Karpas-422 (cell line): ENCODE measurements around the gene RUNX1. TPM values are rescaled to one million over a fixed set of nuclear protein-coding genes. Genes with fewer than 3 reads are reported as not detected.

ENCODE experiments used
- DNase-seq: peaks from one replicate; pipeline ENCODE4 v3.0.0-alpha.2; 2015
- H2AFZ ChIP-seq: fragments of 200-600 bp; sonication (generic); 2 replicates; pipeline ENCODE4 v1.6.1; 2014; ENCODE audit warnings: antibody characterized with exemption, low read length, mixed read lengths
- H3K27ac ChIP-seq: fragments of 200-600 bp; sonication (generic); 2 replicates; pipeline ENCODE4 v1.5.1; 2014; ENCODE audit warnings: mild to moderate bottlenecking, low read length, moderate library complexity
- H3K27me3 ChIP-seq: fragments of 200-600 bp; sonication (generic); 2 replicates; pipeline ENCODE4 v1.6.1; 2014; ENCODE audit warnings: low read length, mixed read lengths
- H3K36me3 ChIP-seq: fragments of 200-600 bp; sonication (generic); 2 replicates; pipeline ENCODE4 v1.6.1; 2014; ENCODE audit warnings: low read length, mixed read lengths; ENCODE audit not compliant: insufficient read depth
- H3K4me1 ChIP-seq: fragments of 200-600 bp; sonication (generic); 2 replicates; pipeline ENCODE4 v1.6.1; 2014; ENCODE audit warnings: mild to moderate bottlenecking, low read length, mixed read lengths
- H3K4me2 ChIP-seq: fragments of 200-600 bp; sonication (generic); 2 replicates; pipeline ENCODE4 v1.6.1; 2014; ENCODE audit warnings: low read length, low read depth, mild to moderate bottlenecking; ENCODE audit not compliant: poor library complexity, severe bottlenecking
- H3K4me3 ChIP-seq: fragments of 200-600 bp; sonication (generic); 2 replicates; pipeline ENCODE4 v1.5.1; 2014; ENCODE audit warnings: mild to moderate bottlenecking, antibody characterized with exemption, low read length, mixed read lengths
- H3K79me2 ChIP-seq: fragments of 200-600 bp; sonication (generic); 2 replicates; pipeline ENCODE4 v1.6.1; 2014; ENCODE audit warnings: mild to moderate bottlenecking, low read length, mixed read lengths
- H3K9ac ChIP-seq: fragments of 200-600 bp; sonication (generic); 2 replicates; pipeline ENCODE4 v1.6.0; 2014; ENCODE audit warnings: low read length
- H3K9me2 ChIP-seq: fragments of 200-600 bp; sonication (generic), shearing (Covaris generic); replicated peaks from 2 replicates; pipeline ENCODE4 v1.6.0; 2014; ENCODE audit warnings: mild to moderate bottlenecking, low read length, moderate library complexity; ENCODE audit not compliant: insufficient read depth
- H3K9me3 ChIP-seq: fragments of 300-700, 200-600 bp; sonication (generic); 2 replicates; pipeline ENCODE4 v1.6.1; 2014; ENCODE audit warnings: low read length, mixed read lengths
- H4K20me1 ChIP-seq: fragments of 200-600 bp; sonication (generic); 2 replicates; pipeline ENCODE4 v1.6.1; 2014; ENCODE audit warnings: mild to moderate bottlenecking, antibody characterized with exemption, low read length, low read depth; ENCODE audit not compliant: insufficient read depth
- total RNA-seq: library from RNA; depleted of rRNA; stranded (reverse); fragments of >200 nt; shearing (Covaris generic); gene quantifications from 2 replicates; pipeline ENCODE4 v1.2.3, GENCODE V29; 2014; ENCODE audit warnings: low replicate concordance

The RUNX1 gene
- total RNA-seq, 1 experiment from 2014 or later, result 20.5 TPM

GRCh38 chr21:34871026-34871908 lies 177.8 kb downstream of the RUNX1 start:
- Histone ChIP-seq H2AFZ (no peak overlapping the region), H4K20me1 (no peaks in the 10 kb centered on the region), H3K4me1 (peaks cover 47% of the 10 kb centered on the region), H3K36me3 (no peaks in the 10 kb centered on the region), H3K9me3 (no peaks in the 10 kb centered on the region), H3K4me2 (no peak overlapping the region), H3K27ac (no peak overlapping the region), H3K79me2 (peaks cover 28% of the 10 kb centered on the region), H3K27me3 (no peaks in the 10 kb centered on the region), H3K4me3 (no peak overlapping the region), H3K9ac (no peak overlapping the region), H3K9me2 (no peaks in the 10 kb centered on the region)
- no peak for DNase-seq

DNA sequence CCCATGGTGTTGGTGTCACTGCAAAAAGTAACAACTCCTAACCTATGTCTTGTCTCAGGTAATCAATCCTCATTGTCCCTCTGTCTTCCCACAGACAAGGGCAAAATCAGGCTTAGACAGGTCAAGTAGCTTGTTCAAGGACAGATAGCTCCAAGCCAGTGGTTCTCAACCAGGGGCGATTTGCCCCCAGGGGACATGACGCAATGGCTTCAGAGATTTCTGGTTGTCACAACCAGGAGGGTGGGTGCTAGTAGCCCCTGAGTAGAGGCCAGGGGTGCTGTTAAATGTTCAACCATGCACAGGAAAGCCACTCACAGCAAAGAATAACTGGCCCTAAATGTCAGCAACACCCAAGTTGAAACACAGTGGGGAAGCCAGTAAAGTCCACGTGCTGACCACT lies 178.9 kb downstream of the RUNX1 start:
- Histone ChIP-seq H2AFZ (no peak overlapping the region), H3K4me3 (no peak overlapping the region), H3K36me3 (no peaks in the 10 kb centered on the region), H3K9ac (no peak overlapping the region), H3K79me2 (peaks cover 33% of the 10 kb centered on the region), H3K4me2 (no peak overlapping the region), H3K27me3 (no peaks in the 10 kb centered on the region), H3K9me3 (no peaks in the 10 kb centered on the region), H3K9me2 (no peaks in the 10 kb centered on the region), H3K27ac (no peak overlapping the region), H4K20me1 (no peaks in the 10 kb centered on the region), H3K4me1 (peaks cover 47% of the 10 kb centered on the region)
- no peak for DNase-seq

DNA sequence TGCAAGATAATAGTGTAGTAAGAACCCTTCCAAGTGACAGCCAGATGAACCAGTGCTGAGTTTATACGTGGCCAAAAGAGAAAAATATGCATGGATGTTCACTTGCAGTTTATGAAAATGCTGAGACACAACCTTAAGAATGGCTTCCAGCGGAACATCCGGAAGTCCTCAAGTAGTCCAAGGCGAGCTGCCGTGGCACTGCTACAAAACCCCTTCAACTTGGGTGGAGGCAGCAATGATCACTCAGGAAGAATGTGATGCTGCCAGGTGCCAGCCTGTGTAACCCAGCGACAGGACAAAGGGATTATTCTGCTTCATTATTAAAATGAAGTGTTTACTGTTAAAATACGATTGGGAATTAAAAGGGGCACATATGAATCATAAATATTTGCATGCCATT lies 179.6 kb downstream of the RUNX1 start:
- Histone ChIP-seq H2AFZ (no peak overlapping the region), H3K27ac (no peak overlapping the region), H3K9me3 (no peaks in the 10 kb centered on the region), H3K4me3 (no peak overlapping the region), H3K79me2 (peaks cover 29% of the 10 kb centered on the region), H3K36me3 (no peaks in the 10 kb centered on the region), H3K4me2 (no peak overlapping the region), H3K4me1 (peaks cover 44% of the 10 kb centered on the region), H4K20me1 (no peaks in the 10 kb centered on the region), H3K9ac (no peak overlapping the region), H3K9me2 (no peaks in the 10 kb centered on the region), H3K27me3 (no peaks in the 10 kb centered on the region)
- DNase-seq, result no peak

DNA sequence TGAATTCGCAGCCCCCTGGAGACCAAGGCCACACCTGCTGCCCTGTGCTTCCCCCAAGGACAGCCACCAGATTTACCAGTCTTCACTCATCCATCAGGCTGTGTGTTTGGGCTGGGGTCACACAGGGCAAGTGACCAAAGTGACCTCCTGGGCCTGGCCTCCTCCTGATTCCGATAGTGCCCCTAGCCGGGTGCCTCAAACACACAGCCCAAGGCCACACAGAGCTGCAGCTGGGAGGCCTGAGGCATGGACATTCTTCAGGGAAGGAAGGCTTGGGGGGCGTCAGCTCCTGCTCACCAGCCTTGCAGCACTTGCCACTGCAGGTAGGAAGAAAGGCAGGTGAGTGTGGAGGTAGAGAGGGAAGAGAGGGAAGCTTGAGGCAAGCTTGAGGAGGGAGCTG lies 181.3 kb downstream of the RUNX1 start:
- Histone ChIP-seq H3K36me3 (no peaks in the 10 kb centered on the region), H3K79me2 (peaks cover 16% of the 10 kb centered on the region), H3K9ac (no peak overlapping the region), H3K4me2 (no peak overlapping the region), H2AFZ (no peak overlapping the region), H3K9me3 (no peaks in the 10 kb centered on the region), H3K27me3 (no peaks in the 10 kb centered on the region), H3K4me1 (peaks cover 43% of the 10 kb centered on the region), H4K20me1 (no peaks in the 10 kb centered on the region), H3K27ac (peak overlapping the region; percentile 81; the same call in 1 of the 2 replicates), H3K4me3 (no peak overlapping the region), H3K9me2 (no peaks in the 10 kb centered on the region)
- no peak for DNase-seq

GRCh38 chr21:34865400-34866241 lies 183.5 kb downstream of the RUNX1 start:
- Histone ChIP-seq H3K4me1 (peaks cover 62% of the 10 kb centered on the region), H3K27ac (peak overlapping the region; percentile 81), H3K9me3 (no peaks in the 10 kb centered on the region), H3K4me2 (peak overlapping the region; percentile 57), H3K9me2 (no peaks in the 10 kb centered on the region), H2AFZ (no peak overlapping the region), H3K9ac (peak overlapping the region; percentile 42), H3K4me3 (peak overlapping the region; percentile 36; the same call in 1 of the 2 replicates), H3K79me2 (peaks cover 12% of the 10 kb centered on the region), H3K36me3 (no peaks in the 10 kb centered on the region), H4K20me1 (no peaks in the 10 kb centered on the region), H3K27me3 (no peaks in the 10 kb centered on the region)
- DNase-seq, result peak; percentile 80

GRCh38 chr21:34864370-34865149 lies 184.5 kb downstream of the RUNX1 start:
- Histone ChIP-seq H3K27me3 (no peaks in the 10 kb centered on the region), H2AFZ (no peak overlapping the region), H3K36me3 (no peaks in the 10 kb centered on the region), H3K27ac (no peak overlapping the region; the same call in 1 of the 2 replicates), H3K9me2 (no peaks in the 10 kb centered on the region), H3K79me2 (peaks cover 12% of the 10 kb centered on the region), H4K20me1 (no peaks in the 10 kb centered on the region), H3K4me1 (peaks cover 66% of the 10 kb centered on the region), H3K9ac (no peak overlapping the region), H3K4me2 (no peak overlapping the region), H3K9me3 (no peaks in the 10 kb centered on the region), H3K4me3 (no peak overlapping the region)
- no peak for DNase-seq

DNA sequence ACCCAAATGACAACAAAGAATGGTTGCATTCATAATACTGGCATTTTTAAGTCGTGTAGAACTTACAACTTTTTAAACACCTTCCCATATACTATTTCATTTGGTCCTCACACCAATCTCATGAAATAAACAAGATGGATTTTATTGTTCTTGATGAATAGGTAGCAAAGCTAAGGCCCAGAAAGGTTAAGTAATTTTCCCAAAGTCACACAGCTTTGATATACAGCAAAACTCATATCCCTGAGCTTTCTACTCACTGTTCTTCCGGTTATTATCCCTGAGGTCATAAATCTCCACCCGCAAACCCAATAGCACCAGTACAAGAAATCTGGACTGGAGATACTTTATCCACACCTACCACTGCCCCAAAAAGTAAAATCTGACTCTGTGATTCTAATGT lies 186.2 kb downstream of the RUNX1 start:
- Histone ChIP-seq H3K79me2 (peaks cover 9% of the 10 kb centered on the region), H3K27ac (no peak overlapping the region), H3K27me3 (no peaks in the 10 kb centered on the region), H3K9ac (no peak overlapping the region), H3K9me3 (no peaks in the 10 kb centered on the region), H3K4me2 (no peak overlapping the region), H2AFZ (no peak overlapping the region), H3K36me3 (no peaks in the 10 kb centered on the region; the same call in 1 of the 2 replicates), H3K4me3 (no peak overlapping the region), H4K20me1 (no peaks in the 10 kb centered on the region), H3K9me2 (no peaks in the 10 kb centered on the region), H3K4me1 (peaks cover 58% of the 10 kb centered on the region)
- no peak for DNase-seq
